Midbrain (tissue), 1 donor: ENCODE results near the gene BTD.

ENCODE experiments used
- DNase-seq: peaks from one replicate; lab custom pipeline; 2025; lab: John Stamatoyannopoulos, UW

BTD gene

GRCh38 chr3:15665510-15666150 is 64.1 kb downstream of the BTD start:
- DNase-seq: no peak

- no peak for DNase-seq
Observed at GRCh38 chr3:15666277-15666676, 64.7 kb downstream of the BTD start.

GRCh38 chr3:15667484-15667883 is 65.9 kb downstream of the BTD start:
- DNase-seq: no peak

GRCh38 chr3:15673536-15673935 is 72.0 kb downstream of the BTD start:
- no peak for DNase-seq

GRCh38 chr3:15676259-15676658 is 74.7 kb downstream of the BTD start:
- DNase-seq: no peak

- no peak for DNase-seq
Observed at GRCh38 chr3:15679306-15679705, 77.8 kb downstream of the BTD start.

GRCh38 chr3:15681668-15682067 is 80.1 kb downstream of the BTD start:
- no peak for DNase-seq

GRCh38 chr3:15682561-15683185 is 81.1 kb downstream of the BTD start:
- DNase-seq: no peak

GRCh38 chr3:15683253-15683652 is 81.7 kb downstream of the BTD start:
- DNase-seq: no peak

- no peak for DNase-seq
Observed at GRCh38 chr3:15685927-15686326, 84.4 kb downstream of the BTD start.

- no peak for DNase-seq
Observed at GRCh38 chr3:15690230-15690629, 88.7 kb downstream of the BTD start.

GRCh38 chr3:15690748-15691147 is 89.2 kb downstream of the BTD start:
- DNase-seq: no peak

- no peak for DNase-seq
Observed at GRCh38 chr3:15693355-15693754, 91.8 kb downstream of the BTD start.

GRCh38 chr3:15694628-15695027 is 93.1 kb downstream of the BTD start:
- DNase-seq: no peak
